Sigmoid colon (tissue), 4 donors: ENCODE results near the gene STIP1.

Experiments used
- EP300 ChIP-seq, 4 donors: sonication (generic); formaldehyde crosslinking; IDR thresholded peaks; one replicate each; pipeline ENCODE4 v1.6.1; 2017; ENCODE audit warnings: antibody characterized with exemption in 4 of 4
- POLR2A ChIP-seq, 2 donors: fragments of 450-650 bp; IDR thresholded peaks; one replicate each; pipeline ENCODE4 v1.6.1; 2016; ENCODE audit warnings: antibody characterized with exemption in 2 of 2, mild to moderate bottlenecking in 2 of 2, moderate library complexity in 2 of 2
- POLR2AphosphoS5 ChIP-seq, 4 donors: sonication (generic); formaldehyde crosslinking; IDR thresholded peaks; one replicate each; pipeline ENCODE4 v1.6.1; 2017; ENCODE audit warnings: antibody characterized with exemption in 4 of 4
- TF ChIP-seq, protein P1 (sequence below), 4 experiments: fragments of 450-650 bp in 3 of 4; fragments of 200-600 bp in 1 of 4; IDR thresholded peaks; one replicate each; pipeline ENCODE4 v1.5.1; 2016 to 2019; ENCODE audit warnings: antibody characterized with exemption in 4 of 4, mild to moderate bottlenecking in 3 of 4, moderate library complexity in 2 of 4

DNA sequence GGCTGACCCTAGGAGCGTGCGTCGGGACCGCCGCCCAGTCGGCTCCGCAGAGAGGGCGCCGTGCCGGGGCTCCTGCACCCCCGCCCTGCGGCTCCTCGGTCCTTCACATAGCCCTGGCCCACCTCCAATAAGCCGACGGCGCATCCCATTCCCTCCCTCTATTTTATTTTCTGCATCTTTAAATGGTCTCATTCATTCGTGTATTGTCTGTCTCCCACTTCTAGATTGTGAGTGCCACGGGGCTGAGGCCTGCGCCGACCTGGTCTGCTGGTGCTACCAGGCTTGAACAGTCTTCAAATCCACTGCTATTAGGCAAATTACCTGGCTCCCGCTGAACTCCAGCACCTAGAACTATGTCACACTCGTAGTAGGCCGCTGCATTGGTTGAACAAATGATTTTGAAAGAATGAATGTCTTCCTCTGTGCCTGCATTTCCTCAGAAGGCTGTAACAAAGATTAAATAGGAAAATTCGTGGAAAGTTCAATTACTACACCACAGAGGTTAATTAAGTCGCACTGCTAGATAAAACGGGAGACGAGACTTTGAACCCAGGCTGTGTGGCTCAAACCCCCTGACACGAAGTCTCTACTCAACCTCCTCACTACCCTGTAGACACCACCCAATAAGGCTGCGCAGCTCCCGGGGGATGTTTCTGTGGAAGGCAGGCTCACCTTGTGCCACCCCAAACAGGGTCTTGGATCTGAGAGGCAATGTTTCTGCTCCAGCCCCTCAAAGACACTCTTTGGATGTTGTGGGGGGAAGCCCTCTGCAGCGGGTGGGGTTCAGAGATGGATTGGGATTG is 62.0 kb downstream of the STIP1 start:
- TF ChIP-seq, protein P1, sequence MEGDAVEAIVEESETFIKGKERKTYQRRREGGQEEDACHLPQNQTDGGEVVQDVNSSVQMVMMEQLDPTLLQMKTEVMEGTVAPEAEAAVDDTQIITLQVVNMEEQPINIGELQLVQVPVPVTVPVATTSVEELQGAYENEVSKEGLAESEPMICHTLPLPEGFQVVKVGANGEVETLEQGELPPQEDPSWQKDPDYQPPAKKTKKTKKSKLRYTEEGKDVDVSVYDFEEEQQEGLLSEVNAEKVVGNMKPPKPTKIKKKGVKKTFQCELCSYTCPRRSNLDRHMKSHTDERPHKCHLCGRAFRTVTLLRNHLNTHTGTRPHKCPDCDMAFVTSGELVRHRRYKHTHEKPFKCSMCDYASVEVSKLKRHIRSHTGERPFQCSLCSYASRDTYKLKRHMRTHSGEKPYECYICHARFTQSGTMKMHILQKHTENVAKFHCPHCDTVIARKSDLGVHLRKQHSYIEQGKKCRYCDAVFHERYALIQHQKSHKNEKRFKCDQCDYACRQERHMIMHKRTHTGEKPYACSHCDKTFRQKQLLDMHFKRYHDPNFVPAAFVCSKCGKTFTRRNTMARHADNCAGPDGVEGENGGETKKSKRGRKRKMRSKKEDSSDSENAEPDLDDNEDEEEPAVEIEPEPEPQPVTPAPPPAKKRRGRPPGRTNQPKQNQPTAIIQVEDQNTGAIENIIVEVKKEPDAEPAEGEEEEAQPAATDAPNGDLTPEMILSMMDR (IDR thresholded peaks at IDR 0.05), result no peak
- no peak for TF ChIP-seq POLR2A (IDR thresholded peaks at IDR 0.05)
- no peak for TF ChIP-seq POLR2AphosphoS5 (IDR thresholded peaks at IDR 0.05)
- TF ChIP-seq EP300 (IDR thresholded peaks at IDR 0.05), result no peak
